GM12878 (cell line): Measurements from ENCODE around the gene TMEM30A.

Experiments
- CTCF ChIP-seq, 3 experiments: IDR thresholded peaks in 2 of 3; conservative IDR thresholded peaks in 1 of 3; 2 replicates each; pipeline ENCODE4 v1.5.1; 2011; ENCODE audit warnings: low read depth in 3 of 3, low read length in 3 of 3, mild to moderate bottlenecking in 3 of 3, control low read depth in 2 of 3, moderate library complexity in 2 of 3, inconsistent platforms in 1 of 3, mixed read lengths in 1 of 3; ENCODE audit not compliant: control insufficient read depth in 2 of 3, insufficient read depth in 1 of 3; ENCODE audit errors: extremely low read depth in 1 of 3
- EZH2 ChIP-seq: IDR thresholded peaks from 2 replicates; pipeline ENCODE4 v1.6.1; 2012; ENCODE audit warnings: low read depth, mild to moderate bottlenecking, control low read depth, inconsistent platforms, low read length, borderline replicate concordance; ENCODE audit not compliant: control insufficient read depth
- FOS ChIP-seq: IDR thresholded peaks from 3 replicates; pipeline ENCODE4 v1.6.1; 2011; ENCODE audit warnings: borderline replicate concordance; ENCODE audit not compliant: insufficient read length; ENCODE audit errors: extremely low read depth
- KDM1A ChIP-seq: fragments of 200-600 bp; sonication (generic); IDR thresholded peaks from 2 replicates; pipeline ENCODE4 v1.6.1; 2016; ENCODE audit warnings: borderline replicate concordance
- MYC ChIP-seq: IDR thresholded peaks from 2 replicates; pipeline ENCODE4 v1.6.1; 2011; ENCODE audit warnings: mild to moderate bottlenecking, low read length, moderate library complexity, inconsistent platforms; ENCODE audit not compliant: insufficient read depth, insufficient replicate concordance, insufficient read length, severe bottlenecking
- POLR2A ChIP-seq: IDR thresholded peaks from 2 replicates; pipeline ENCODE4 v1.6.1; 2011; ENCODE audit warnings: low read depth, mild to moderate bottlenecking, low read length
- POLR2AphosphoS5 ChIP-seq: IDR thresholded peaks from 2 replicates; pipeline ENCODE4 v1.6.1; 2011; ENCODE audit warnings: mild to moderate bottlenecking, low read length, inconsistent platforms
- TF ChIP-seq, protein P1 (sequence below): fragments of 450-650 bp; IDR thresholded peaks from 2 replicates; pipeline ENCODE4 v1.6.1; 2017; ENCODE audit warnings: mild to moderate bottlenecking, moderate library complexity

GRCh38 chr6:75217193-75217592, 67.4 kb downstream of the TMEM30A start:
- TF ChIP-seq, protein P1, sequence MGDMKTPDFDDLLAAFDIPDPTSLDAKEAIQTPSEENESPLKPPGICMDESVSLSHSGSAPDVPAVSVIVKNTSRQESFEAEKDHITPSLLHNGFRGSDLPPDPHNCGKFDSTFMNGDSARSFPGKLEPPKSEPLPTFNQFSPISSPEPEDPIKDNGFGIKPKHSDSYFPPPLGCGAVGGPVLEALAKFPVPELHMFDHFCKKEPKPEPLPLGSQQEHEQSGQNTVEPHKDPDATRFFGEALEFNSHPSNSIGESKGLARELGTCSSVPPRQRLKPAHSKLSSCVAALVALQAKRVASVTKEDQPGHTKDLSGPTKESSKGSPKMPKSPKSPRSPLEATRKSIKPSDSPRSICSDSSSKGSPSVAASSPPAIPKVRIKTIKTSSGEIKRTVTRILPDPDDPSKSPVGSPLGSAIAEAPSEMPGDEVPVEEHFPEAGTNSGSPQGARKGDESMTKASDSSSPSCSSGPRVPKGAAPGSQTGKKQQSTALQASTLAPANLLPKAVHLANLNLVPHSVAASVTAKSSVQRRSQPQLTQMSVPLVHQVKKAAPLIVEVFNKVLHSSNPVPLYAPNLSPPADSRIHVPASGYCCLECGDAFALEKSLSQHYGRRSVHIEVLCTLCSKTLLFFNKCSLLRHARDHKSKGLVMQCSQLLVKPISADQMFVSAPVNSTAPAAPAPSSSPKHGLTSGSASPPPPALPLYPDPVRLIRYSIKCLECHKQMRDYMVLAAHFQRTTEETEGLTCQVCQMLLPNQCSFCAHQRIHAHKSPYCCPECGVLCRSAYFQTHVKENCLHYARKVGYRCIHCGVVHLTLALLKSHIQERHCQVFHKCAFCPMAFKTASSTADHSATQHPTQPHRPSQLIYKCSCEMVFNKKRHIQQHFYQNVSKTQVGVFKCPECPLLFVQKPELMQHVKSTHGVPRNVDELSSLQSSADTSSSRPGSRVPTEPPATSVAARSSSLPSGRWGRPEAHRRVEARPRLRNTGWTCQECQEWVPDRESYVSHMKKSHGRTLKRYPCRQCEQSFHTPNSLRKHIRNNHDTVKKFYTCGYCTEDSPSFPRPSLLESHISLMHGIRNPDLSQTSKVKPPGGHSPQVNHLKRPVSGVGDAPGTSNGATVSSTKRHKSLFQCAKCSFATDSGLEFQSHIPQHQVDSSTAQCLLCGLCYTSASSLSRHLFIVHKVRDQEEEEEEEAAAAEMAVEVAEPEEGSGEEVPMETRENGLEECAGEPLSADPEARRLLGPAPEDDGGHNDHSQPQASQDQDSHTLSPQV: no peak
- no peak for TF ChIP-seq CTCF (IDR thresholded peaks at IDR 0.05 in 2 of 3, conservative IDR thresholded peaks at IDR 0.05 in 1 of 3; ENCODE audit: control insufficient read depth in 2 of 3, extremely low read depth in 1 of 3, insufficient read depth in 1 of 3, low read depth in 3 of 3, low read length in 3 of 3)
- TF ChIP-seq KDM1A: no peak
- TF ChIP-seq MYC: no peak
- TF ChIP-seq POLR2AphosphoS5: no peak
- no peak for TF ChIP-seq EZH2
- no peak for TF ChIP-seq FOS
- no peak for TF ChIP-seq POLR2A
